ENCODE measurements around the gene DAP.

Gene DAP

GRCh38 chr5:10708189-10708944 lies 52.7 kb downstream of the DAP start:
- no peak for DNase-seq

- no peak for DNase-seq
These were observed 53.6 kb downstream of the DAP start for GRCh38 chr5:10707198-10708142.

- DNase-seq: no peak
These were observed 54.7 kb downstream of the DAP start for GRCh38 chr5:10706326-10706725.

- no peak for DNase-seq
These were observed 55.3 kb downstream of the DAP start for GRCh38 chr5:10705747-10706146.

GRCh38 chr5:10704949-10705621 lies 55.9 kb downstream of the DAP start:
- DNase-seq: no peak

- peak; percentile 15 for DNase-seq
These were observed 57.4 kb downstream of the DAP start for GRCh38 chr5:10703676-10704075.

GRCh38 chr5:10702911-10703491 lies 58.0 kb downstream of the DAP start:
- DNase-seq: no peak

GRCh38 chr5:10702040-10702629 lies 58.9 kb downstream of the DAP start:
- no peak for DNase-seq

- DNase-seq: no peak
These were observed 59.4 kb downstream of the DAP start for GRCh38 chr5:10701567-10702039.

GRCh38 chr5:10700516-10700915 lies 60.5 kb downstream of the DAP start:
- DNase-seq: no peak

- no peak for DNase-seq
These were observed 61.0 kb downstream of the DAP start for GRCh38 chr5:10699987-10700386.

- DNase-seq: no peak
These were observed 61.7 kb downstream of the DAP start for GRCh38 chr5:10699281-10699874.

- no peak for DNase-seq
These were observed 65.1 kb downstream of the DAP start for GRCh38 chr5:10695759-10696543.

- peak; percentile 77 for DNase-seq
These were observed 65.9 kb downstream of the DAP start for GRCh38 chr5:10695055-10695649.

GRCh38 chr5:10691826-10692785 lies 68.9 kb downstream of the DAP start:
- no peak for DNase-seq

- no peak for DNase-seq
These were observed 70.3 kb downstream of the DAP start for GRCh38 chr5:10690460-10691440.

- DNase-seq: no peak
These were observed 71.5 kb downstream of the DAP start for GRCh38 chr5:10689391-10690081.
